IMR-90 (cell line): ENCODE measurements around the gene BRPF3. TPM values are rescaled to one million over a fixed set of nuclear protein-coding genes. Genes with fewer than 3 reads are reported as not detected.

Experiments
- ATAC-seq: fragments of 200-7000 bp; cut with Tn5 transposase; 2 replicates; pipeline ENCODE4 v1.9.1; 2020; ENCODE audit warnings: low read depth, mild to moderate bottlenecking, moderate library complexity
- BruUV-seq: library from RNA; stranded (reverse); fragments of 400-500 nt; replicated peaks from 2 replicates; lab custom pipeline; 2021; lab: Mats Ljungman, UMichigan
- CTCF ChIA-PET: fragments of 300-600 bp; formaldehyde crosslinking; extraction: SDS; loops from one replicate; lab custom pipeline; 2021; ENCODE audit warnings: antibody characterized with exemption; lab: Yijun Ruan, JAX
- POLR2A ChIA-PET: fragments of 300-600 bp; sonication (Branson Sonifier 250); formaldehyde crosslinking; loops from one replicate; lab custom pipeline; 2022; ENCODE audit warnings: antibody characterized with exemption; ENCODE audit not compliant: unreplicated experiment; lab: Charles Lee
- DNase-seq: peaks from one replicate; pipeline ENCODE4 v3.0.0; 2013
- H2AFZ ChIP-seq: replicated peaks from 2 replicates; pipeline ENCODE3; 2013; ENCODE audit warnings: low read length, mild to moderate bottlenecking; ENCODE audit not compliant: poor library complexity
- H2AK5ac ChIP-seq: 2 replicates; pipeline ENCODE4 v1.6.1; 2013; ENCODE audit warnings: low read depth, low read length, inconsistent platforms
- H2AK9ac ChIP-seq: replicated peaks from 2 replicates; pipeline ENCODE3; 2013; ENCODE audit warnings: mild to moderate bottlenecking, low read depth, low read length, moderate library complexity; ENCODE audit not compliant: poor library complexity
- H2BK120ac ChIP-seq: 2 replicates; pipeline ENCODE4 v1.6.1; 2013; ENCODE audit warnings: low read depth, low read length, inconsistent platforms
- H2BK15ac ChIP-seq: 3 replicates; pipeline ENCODE4 v1.6.1; 2013; ENCODE audit warnings: low read depth, low read length, inconsistent platforms
- H2BK20ac ChIP-seq: 2 replicates; pipeline ENCODE4 v1.6.1; 2013; ENCODE audit warnings: low read depth, mild to moderate bottlenecking, inconsistent platforms, low read length, moderate library complexity
- H2BK5ac ChIP-seq: 2 replicates; pipeline ENCODE4 v1.6.1; 2013; ENCODE audit warnings: mild to moderate bottlenecking, low read depth, low read length, inconsistent platforms; ENCODE audit not compliant: poor library complexity, severe bottlenecking
- H3K14ac ChIP-seq: replicated peaks from 2 replicates; pipeline ENCODE4 v1.6.1; 2013; ENCODE audit warnings: low read depth, low read length, inconsistent platforms
- H3K18ac ChIP-seq: 2 replicates; pipeline ENCODE4 v1.6.1; 2013; ENCODE audit warnings: low read depth, low read length, control low read depth
- H3K23ac ChIP-seq: 2 replicates; pipeline ENCODE4 v1.6.1; 2013; ENCODE audit warnings: low read depth, low read length, inconsistent platforms
- H3K27ac ChIP-seq: 2 replicates; pipeline ENCODE4 v1.5.1; 2013; ENCODE audit warnings: mild to moderate bottlenecking, control low read depth, low read length; ENCODE audit not compliant: insufficient read depth
- H3K27me3 ChIP-seq: 2 replicates; pipeline ENCODE4 v1.6.1; 2013; ENCODE audit warnings: low read length; ENCODE audit not compliant: control insufficient read depth, insufficient read depth
- H3K36me3 ChIP-seq: 2 replicates; pipeline ENCODE4 v1.6.1; 2013; ENCODE audit warnings: low read length, mixed read lengths; ENCODE audit not compliant: control insufficient read depth, insufficient read depth
- H3K4ac ChIP-seq: 2 replicates; pipeline ENCODE4 v1.6.1; 2013; ENCODE audit warnings: low read depth, low read length, inconsistent platforms
- H3K4me1 ChIP-seq: 2 replicates; pipeline ENCODE4 v1.6.1; 2013; ENCODE audit warnings: low read length, mixed read lengths; ENCODE audit not compliant: control insufficient read depth, insufficient read depth
- H3K4me2 ChIP-seq: 2 replicates; pipeline ENCODE4 v1.6.1; 2013; ENCODE audit warnings: low read depth, mild to moderate bottlenecking, control low read depth, low read length, moderate library complexity
- H3K4me3 ChIP-seq: 2 replicates; pipeline ENCODE4 v1.5.1; 2013; ENCODE audit warnings: low read depth, mild to moderate bottlenecking, control low read depth, low read length, moderate library complexity; ENCODE audit not compliant: insufficient read depth
- H3K56ac ChIP-seq: 2 replicates; pipeline ENCODE4 v1.6.1; 2013; ENCODE audit warnings: low read length, inconsistent platforms; ENCODE audit not compliant: insufficient read depth; ENCODE audit errors: extremely low read depth
- H3K79me1 ChIP-seq, 2 experiments: 2 replicates each; pipeline ENCODE4 v1.6.1; 2013; ENCODE audit warnings: low read length in 2 of 2, inconsistent platforms in 1 of 2, low read depth in 1 of 2
- H3K9ac ChIP-seq: 2 replicates; pipeline ENCODE4 v1.6.1; 2013; ENCODE audit warnings: low read depth, low read length, control low read depth
- H3K9me1 ChIP-seq: 2 replicates; pipeline ENCODE4 v1.6.1; 2013; ENCODE audit warnings: low read length, inconsistent platforms; ENCODE audit not compliant: insufficient read depth
- H3K9me3 ChIP-seq: 2 replicates; pipeline ENCODE4 v1.6.1; 2013; ENCODE audit warnings: low read length; ENCODE audit not compliant: control insufficient read depth, insufficient read depth
- H4K20me1 ChIP-seq: 2 replicates; pipeline ENCODE4 v1.6.1; 2013; ENCODE audit warnings: low read length, inconsistent platforms; ENCODE audit not compliant: insufficient read depth
- H4K5ac ChIP-seq: 2 replicates; pipeline ENCODE4 v1.6.1; 2013; ENCODE audit warnings: mild to moderate bottlenecking, low read depth, low read length, control low read depth
- H4K8ac ChIP-seq, 2 experiments: 2 replicates each; pipeline ENCODE4 v1.6.1; 2013; ENCODE audit warnings: low read depth in 2 of 2, low read length in 2 of 2, control low read depth in 1 of 2, inconsistent platforms in 1 of 2
- H4K91ac ChIP-seq: 2 replicates; pipeline ENCODE4 v1.6.1; 2013; ENCODE audit warnings: low read depth, low read length, inconsistent platforms; ENCODE audit not compliant: insufficient read depth
- BHLHE40 ChIP-seq: fragments of 150-350 bp; IDR thresholded peaks from 2 replicates; pipeline ENCODE4 v1.6.1; 2016; ENCODE audit warnings: mild to moderate bottlenecking, low read depth, low read length
- CHD1 ChIP-seq: IDR thresholded peaks from 2 replicates; pipeline ENCODE4 v1.6.1; 2012; ENCODE audit warnings: low read depth, low read length, improper control_type of control experiment
- MXI1 ChIP-seq: IDR thresholded peaks from 2 replicates; pipeline ENCODE4 v1.6.1; 2012; ENCODE audit warnings: low read depth, mild to moderate bottlenecking, low read length, moderate library complexity, borderline replicate concordance
- NFE2L2 ChIP-seq: fragments of 150-350 bp; IDR thresholded peaks from 2 replicates; pipeline ENCODE4 v1.6.1; 2016; ENCODE audit warnings: low read depth, mild to moderate bottlenecking, low read length
- POLR2A ChIP-seq: IDR thresholded peaks from 2 replicates; pipeline ENCODE4 v1.6.1; 2012; ENCODE audit warnings: mild to moderate bottlenecking, low read depth, low read length
- RAD21 ChIP-seq: IDR thresholded peaks from 2 replicates; pipeline ENCODE4 v1.6.1; 2012; ENCODE audit warnings: low read length, improper control_type of control experiment
- RCOR1 ChIP-seq: IDR thresholded peaks from 2 replicates; pipeline ENCODE4 v1.6.1; 2012; ENCODE audit warnings: mild to moderate bottlenecking, low read length, improper control_type of control experiment; ENCODE audit not compliant: insufficient replicate concordance
- RFX5 ChIP-seq: IDR thresholded peaks from 2 replicates; pipeline ENCODE4 v1.8.0; 2012; ENCODE audit warnings: low read depth, mild to moderate bottlenecking, low read length, moderate library complexity
- WGBS, 2 experiments: methylation state at CpG; one replicate each; pipeline versions ENCODE4 v1.1.5 to v1.1.7; 2013; ENCODE audit warnings: missing lambda C conversion rate in 2 of 2; ENCODE audit not compliant: insufficient read length in 1 of 2; ENCODE audit errors: extremely low coverage in 2 of 2; 5-methylcytosine and 5-hydroxymethylcytosine counted together
- dilution Hi-C: fragments of 300-500 bp; cut with HindIII; formaldehyde crosslinking; loops from one replicate; pipeline ENCODE4 v1.14.3; 2018; ENCODE audit warnings: low sequenced_read_pairs; ENCODE audit not compliant: unreplicated experiment
- in situ Hi-C: fragments of 300-500 bp; cut with MboI; formaldehyde crosslinking; loops from 3 replicates; pipeline ENCODE4 v1.14.3; 2019; ENCODE audit warnings: low sequenced_read_pairs, inconsistent platforms, mixed read lengths
- intact Hi-C: fragments of 100-400 bp; cut with micrococcal nuclease; formaldehyde crosslinking; loops from 2 replicates; pipeline ENCODE4 v1.10.0; 2022
- polyA plus RNA-seq, 3 experiments: library from polyadenylated mRNA; depleted of rRNA; stranded (reverse); fragments of >200 nt; gene quantifications; 2 replicates each; pipeline ENCODE4 v1.2.3, GENCODE V29; 2012; ENCODE audit warnings: low replicate concordance in 1 of 3
- total RNA-seq: library from RNA; depleted of rRNA; stranded (reverse); fragments of >200 nt; gene quantifications from 2 replicates; pipeline ENCODE4 v1.2.3, GENCODE V29; 2012
- TF ChIP-seq, protein P1 (sequence below): fragments of 150-350 bp; IDR thresholded peaks from 2 replicates; pipeline ENCODE4 v1.6.1; 2016; ENCODE audit warnings: low read depth, mild to moderate bottlenecking, low read length, moderate library complexity, borderline replicate concordance
- TF ChIP-seq, protein P2 (sequence below): fragments of 150-350 bp; IDR thresholded peaks from 2 replicates; pipeline ENCODE4 v1.6.1; 2017; ENCODE audit warnings: mild to moderate bottlenecking, antibody characterized with exemption, low read length, low read depth

BRPF3 gene
- total and polyA plus RNA-seq, 2 of the 4 experiments (the other 2 are of a cell fraction) = 10.2 to 17.2 TPM

DNA sequence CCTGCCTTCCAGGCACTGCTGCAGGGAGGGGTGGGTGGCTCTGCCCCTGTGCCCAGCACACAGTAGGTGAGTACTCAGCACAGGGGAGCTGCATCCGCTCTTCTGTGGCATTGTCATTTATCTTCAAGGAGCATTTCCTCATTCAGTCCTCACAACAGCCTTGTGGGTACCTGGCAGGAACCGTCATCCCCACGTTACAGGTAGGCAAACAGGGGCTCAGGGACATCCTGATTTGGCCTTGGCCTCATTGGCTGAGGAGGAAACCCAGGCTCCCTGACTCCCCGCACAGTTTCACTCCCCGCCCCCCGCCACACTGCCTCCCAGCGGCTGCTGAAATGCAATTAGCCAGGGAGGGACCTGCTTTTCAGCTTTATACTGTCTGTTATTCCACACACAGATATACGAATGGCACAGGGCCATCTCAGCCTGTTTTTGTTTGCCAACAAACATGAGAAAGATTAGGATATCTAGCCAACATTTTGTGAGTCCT is 49.1 kb downstream of the BRPF3 start:
- in situ Hi-C loops = no loop called here
- Histone ChIP-seq H3K9ac (no peak overlapping the region), H3K4ac (peak overlapping the region; percentile 57; the same call in 1 of the 2 replicates), H3K14ac (peak overlapping the region; percentile 52; the same call in 1 of the 2 replicates), H2AK9ac (peak overlapping the region; percentile 34), H3K4me3 (no peak overlapping the region), H2AFZ (peak overlapping the region; percentile 62), H3K9me3 (no peaks in the 10 kb centered on the region), H4K5ac (no peak overlapping the region), H3K4me1 (peaks cover 14% of the 10 kb centered on the region), H3K9me1 (peaks cover 16% of the 10 kb centered on the region), H4K91ac (0 out of 2 replicates have a peak overlapping the region, but pooled peaks have one; percentile 14), H3K4me2 (no peak overlapping the region), H3K18ac (no peak overlapping the region), H4K8ac (peak overlapping the region in 1 of 2 experiments; percentile 47; a peak in 2 of 4 replicates), H3K56ac (no peak overlapping the region), H3K27me3 (no peaks in the 10 kb centered on the region), H3K23ac (no peak overlapping the region), H2BK5ac (no peak overlapping the region), H3K27ac (no peak overlapping the region), H3K36me3 (no peaks in the 10 kb centered on the region), H2BK120ac (peak overlapping the region; percentile 76; the same call in 1 of the 2 replicates), H4K20me1 (no peaks in the 10 kb centered on the region), H3K79me1 (no peaks in the 10 kb centered on the region), H2BK20ac (peak overlapping the region; percentile 54; the same call in 1 of the 2 replicates), H2BK15ac (no peak overlapping the region), H2AK5ac (peak overlapping the region; percentile 43; the same call in 1 of the 2 replicates)
- no TSS peak for BruUV-seq
- ChIA-PET POLR2A (no interaction called here), CTCF (no interaction called here)
- ATAC-seq = no peak
- WGBS, 2 experiments = no CpG with 5 or more reads among the region's 8 CpGs
- dilution Hi-C loops = no loop called here
- no peak for TF ChIP-seq CHD1
- TF ChIP-seq NFE2L2 = no peak
- no peak for TF ChIP-seq BHLHE40
- no peak for TF ChIP-seq RFX5
- TF ChIP-seq RCOR1 = no peak
- no peak for TF ChIP-seq MXI1
- no peak for TF ChIP-seq POLR2A
- TF ChIP-seq RAD21 = no peak
- TF ChIP-seq, protein P1, sequence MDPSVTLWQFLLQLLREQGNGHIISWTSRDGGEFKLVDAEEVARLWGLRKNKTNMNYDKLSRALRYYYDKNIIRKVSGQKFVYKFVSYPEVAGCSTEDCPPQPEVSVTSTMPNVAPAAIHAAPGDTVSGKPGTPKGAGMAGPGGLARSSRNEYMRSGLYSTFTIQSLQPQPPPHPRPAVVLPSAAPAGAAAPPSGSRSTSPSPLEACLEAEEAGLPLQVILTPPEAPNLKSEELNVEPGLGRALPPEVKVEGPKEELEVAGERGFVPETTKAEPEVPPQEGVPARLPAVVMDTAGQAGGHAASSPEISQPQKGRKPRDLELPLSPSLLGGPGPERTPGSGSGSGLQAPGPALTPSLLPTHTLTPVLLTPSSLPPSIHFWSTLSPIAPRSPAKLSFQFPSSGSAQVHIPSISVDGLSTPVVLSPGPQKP = no peak
- TF ChIP-seq, protein P2, sequence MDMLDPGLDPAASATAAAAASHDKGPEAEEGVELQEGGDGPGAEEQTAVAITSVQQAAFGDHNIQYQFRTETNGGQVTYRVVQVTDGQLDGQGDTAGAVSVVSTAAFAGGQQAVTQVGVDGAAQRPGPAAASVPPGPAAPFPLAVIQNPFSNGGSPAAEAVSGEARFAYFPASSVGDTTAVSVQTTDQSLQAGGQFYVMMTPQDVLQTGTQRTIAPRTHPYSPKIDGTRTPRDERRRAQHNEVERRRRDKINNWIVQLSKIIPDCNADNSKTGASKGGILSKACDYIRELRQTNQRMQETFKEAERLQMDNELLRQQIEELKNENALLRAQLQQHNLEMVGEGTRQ = no peak
- intact Hi-C loops = no loop called here
- DNase-seq = no peak
